ENCODE measurements around the gene ARSK. TPM values are rescaled to one million over a fixed set of nuclear protein-coding genes. Genes with fewer than 3 reads are reported as not detected.

Gene ARSK
- total and polyA plus RNA-seq, 2 donors (not counting 1 experiment from before 2014, with no cell fraction given), result 3.7 to 5.1 TPM

DNA sequence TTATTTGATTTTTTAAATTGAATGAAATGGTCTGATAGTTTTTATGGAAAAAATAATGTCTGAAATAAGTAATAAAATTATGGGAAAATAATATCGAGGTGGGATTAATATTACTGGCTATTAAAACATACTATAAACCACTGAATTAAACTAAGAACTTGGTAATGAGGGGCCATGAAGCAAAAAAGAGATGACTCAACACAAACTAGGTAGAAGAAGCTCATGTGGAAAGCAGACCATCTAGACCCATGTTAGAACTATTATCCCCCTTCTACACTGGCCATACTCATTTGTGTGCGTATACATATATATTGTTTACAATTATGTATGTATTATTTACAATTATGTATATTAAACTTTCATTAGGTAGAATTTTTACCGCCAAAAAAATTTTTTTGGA lies 56.5 kb downstream of the ARSK start:
- Histone ChIP-seq H3K9ac (ENCODE audit: low read length) (no peak overlapping the region), H3K9me3 (ENCODE audit: control extremely low read depth in 1 of 3, control insufficient read depth in 2 of 3, insufficient read depth in 1 of 3, low read length in 2 of 3) (peaks cover 0 to 8% (median 6%) of the 10 kb centered on the region in 3 donors), H3K27me3 (replicated peaks in 1 of 4; ENCODE audit: control extremely low read depth in 1 of 4, control insufficient read depth in 3 of 4, insufficient read depth in 4 of 4, low read length in 3 of 4) (no peaks in the 10 kb centered on the region), H3K36me3 (replicated peaks in 1 of 2; ENCODE audit: control extremely low read depth in 1 of 2, control insufficient read depth in 1 of 2, extremely low read depth in 1 of 2, insufficient read depth in 2 of 2, low read length in 1 of 2) (no peaks in the 10 kb centered on the region), H2AFZ (ENCODE audit: insufficient read depth, low read depth, low read length, poor library complexity, severe bottlenecking) (no peak overlapping the region), H3K4me1 (ENCODE audit: control insufficient read depth in 2 of 2, insufficient read depth in 2 of 2, low read length in 2 of 2) (no peaks in the 10 kb centered on the region), H3K27ac (ENCODE audit: low read length in 2 of 2) (no peak overlapping the region), H4K20me1 (ENCODE audit: control insufficient read depth, insufficient read depth, low read length, poor library complexity, severe bottlenecking) (no peaks in the 10 kb centered on the region), H3K79me2 (ENCODE audit: control insufficient read depth, insufficient read depth, low read length) (no peaks in the 10 kb centered on the region), H3K4me3 (ENCODE audit: control extremely low read depth in 1 of 5, extremely low read depth in 1 of 5, insufficient read depth in 1 of 5, low read depth in 2 of 5, low read length in 4 of 5) (no peak overlapping the region), H3K4me2 (replicated peaks; ENCODE audit: low read depth, low read length, poor library complexity, severe bottlenecking) (no peak overlapping the region)
- ChIA-PET POLR2A (no interaction called here), CTCF (no interaction called here)
- Mint-ChIP-seq H3K4me3 (no peak overlapping the region), H3K27ac (no peak overlapping the region), H3K27me3 (no peaks in the 10 kb centered on the region), H3K4me1 (no peaks in the 10 kb centered on the region), H3K9me3 (ENCODE audit: insufficient read depth) (peaks cover 3% of the 10 kb centered on the region)
- ATAC-seq (ENCODE audit: low read depth) (no peak), DNase-seq (no peak)
- no peak for TF ChIP-seq EZH2 (IDR thresholded peaks at IDR 0.05; ENCODE audit: borderline replicate concordance, insufficient read depth, low read depth, low read length, poor library complexity, severe bottlenecking)
- TF ChIP-seq, protein P1, sequence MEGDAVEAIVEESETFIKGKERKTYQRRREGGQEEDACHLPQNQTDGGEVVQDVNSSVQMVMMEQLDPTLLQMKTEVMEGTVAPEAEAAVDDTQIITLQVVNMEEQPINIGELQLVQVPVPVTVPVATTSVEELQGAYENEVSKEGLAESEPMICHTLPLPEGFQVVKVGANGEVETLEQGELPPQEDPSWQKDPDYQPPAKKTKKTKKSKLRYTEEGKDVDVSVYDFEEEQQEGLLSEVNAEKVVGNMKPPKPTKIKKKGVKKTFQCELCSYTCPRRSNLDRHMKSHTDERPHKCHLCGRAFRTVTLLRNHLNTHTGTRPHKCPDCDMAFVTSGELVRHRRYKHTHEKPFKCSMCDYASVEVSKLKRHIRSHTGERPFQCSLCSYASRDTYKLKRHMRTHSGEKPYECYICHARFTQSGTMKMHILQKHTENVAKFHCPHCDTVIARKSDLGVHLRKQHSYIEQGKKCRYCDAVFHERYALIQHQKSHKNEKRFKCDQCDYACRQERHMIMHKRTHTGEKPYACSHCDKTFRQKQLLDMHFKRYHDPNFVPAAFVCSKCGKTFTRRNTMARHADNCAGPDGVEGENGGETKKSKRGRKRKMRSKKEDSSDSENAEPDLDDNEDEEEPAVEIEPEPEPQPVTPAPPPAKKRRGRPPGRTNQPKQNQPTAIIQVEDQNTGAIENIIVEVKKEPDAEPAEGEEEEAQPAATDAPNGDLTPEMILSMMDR (IDR thresholded peaks at IDR 0.05), result no peak
- intact Hi-C loops (cut with micrococcal nuclease), result no loop called here
- WGBS (ENCODE audit: insufficient coverage), result no CpG with 5 or more reads among the region's 3 CpGs

DNA sequence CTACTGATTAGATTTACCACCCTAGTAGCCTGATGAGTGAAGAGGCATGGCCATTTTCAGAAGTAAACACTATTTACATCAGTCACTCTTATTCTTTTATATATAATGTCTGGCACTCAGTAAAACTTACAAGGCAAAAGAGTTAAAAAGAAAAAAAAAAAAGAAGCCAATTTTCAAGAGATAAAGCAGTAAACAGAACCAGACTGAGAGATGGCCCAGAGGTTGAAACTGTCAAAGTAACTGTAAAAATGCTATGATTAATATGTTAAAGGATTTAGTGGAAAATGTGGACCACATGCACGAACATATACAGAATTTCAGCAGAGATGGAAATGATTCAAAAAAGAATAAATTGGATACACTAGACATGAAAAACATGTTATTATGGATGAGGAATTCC lies 58.6 kb downstream of the ARSK start:
- Histone ChIP-seq H3K79me2 (ENCODE audit: control insufficient read depth, insufficient read depth, low read length) (no peaks in the 10 kb centered on the region), H2AFZ (ENCODE audit: insufficient read depth, low read depth, low read length, poor library complexity, severe bottlenecking) (no peak overlapping the region), H3K4me1 (ENCODE audit: control insufficient read depth in 2 of 2, insufficient read depth in 2 of 2, low read length in 2 of 2) (no peaks in the 10 kb centered on the region), H3K36me3 (replicated peaks in 1 of 2; ENCODE audit: control extremely low read depth in 1 of 2, control insufficient read depth in 1 of 2, extremely low read depth in 1 of 2, insufficient read depth in 2 of 2, low read length in 1 of 2) (no peaks in the 10 kb centered on the region), H4K20me1 (ENCODE audit: control insufficient read depth, insufficient read depth, low read length, poor library complexity, severe bottlenecking) (no peaks in the 10 kb centered on the region), H3K4me3 (ENCODE audit: control extremely low read depth in 1 of 5, extremely low read depth in 1 of 5, insufficient read depth in 1 of 5, low read depth in 2 of 5, low read length in 4 of 5) (no peak overlapping the region), H3K4me2 (replicated peaks; ENCODE audit: low read depth, low read length, poor library complexity, severe bottlenecking) (no peak overlapping the region), H3K9me3 (ENCODE audit: control extremely low read depth in 1 of 3, control insufficient read depth in 2 of 3, insufficient read depth in 1 of 3, low read length in 2 of 3) (peaks cover 0 to 8% (median 6%) of the 10 kb centered on the region in 3 donors), H3K9ac (ENCODE audit: low read length) (no peak overlapping the region), H3K27ac (ENCODE audit: low read length in 2 of 2) (no peak overlapping the region), H3K27me3 (replicated peaks in 1 of 4; ENCODE audit: control extremely low read depth in 1 of 4, control insufficient read depth in 3 of 4, insufficient read depth in 4 of 4, low read length in 3 of 4) (no peaks in the 10 kb centered on the region)
- TF ChIP-seq, protein P1 (IDR thresholded peaks at IDR 0.05), result no peak
- no peak for TF ChIP-seq EZH2 (IDR thresholded peaks at IDR 0.05; ENCODE audit: borderline replicate concordance, insufficient read depth, low read depth, low read length, poor library complexity, severe bottlenecking)
- no CpG with 5 or more reads among the region's 1 CpG for WGBS (ENCODE audit: insufficient coverage)
- ATAC-seq (ENCODE audit: low read depth) (no peak), DNase-seq (no peak)
- POLR2A ChIA-PET, result no interaction called here
- intact Hi-C loops (cut with micrococcal nuclease), result no loop called here
- CTCF ChIA-PET, result no interaction called here
- Mint-ChIP-seq H3K27ac (no peak overlapping the region), H3K4me3 (no peak overlapping the region), H3K9me3 (ENCODE audit: insufficient read depth) (peaks cover 3% of the 10 kb centered on the region), H3K4me1 (no peaks in the 10 kb centered on the region), H3K27me3 (no peaks in the 10 kb centered on the region)

Data from B cell (primary cell).